Lung (tissue), 12 donors: ENCODE data around the gene CCNL2. TPM values are rescaled to one million over a fixed set of nuclear protein-coding genes. Genes with fewer than 3 reads are reported as not detected.

Experiments used
- ATAC-seq: fragments of 200-7000 bp; cut with Tn5 transposase; one replicate; pipeline ENCODE4 v1.9.1; 2020; ENCODE audit warnings: moderate number of reproducible peaks; ENCODE audit not compliant: insufficient read depth, low FRiP score
- DNase-seq, 3 donors: peaks; one replicate each; pipeline ENCODE4 v3.0.0-alpha.2; 2013 to 2017
- H3K27ac ChIP-seq, 2 donors: one replicate each; pipeline ENCODE4 v1.5.1; 2013; ENCODE audit warnings: mild to moderate bottlenecking in 2 of 2, moderate library complexity in 2 of 2, control low read depth in 1 of 2, inconsistent platforms in 1 of 2, low read depth in 1 of 2, low read length in 1 of 2
- H3K27me3 ChIP-seq, 3 donors: one replicate each; pipeline ENCODE4 v1.5.1; 2013; ENCODE audit warnings: low read length in 2 of 3; ENCODE audit not compliant: control insufficient read depth in 3 of 3, insufficient read depth in 3 of 3
- H3K36me3 ChIP-seq, 4 donors: one replicate each; pipeline ENCODE4 v1.5.1; 2013; ENCODE audit warnings: low read length in 4 of 4, mild to moderate bottlenecking in 1 of 4, moderate library complexity in 1 of 4; ENCODE audit not compliant: control insufficient read depth in 4 of 4, insufficient read depth in 4 of 4
- H3K4me1 ChIP-seq, 5 donors: one replicate each; pipeline ENCODE4 v1.5.1; 2013; ENCODE audit warnings: low read length in 5 of 5, mild to moderate bottlenecking in 2 of 5, moderate library complexity in 1 of 5; ENCODE audit not compliant: control insufficient read depth in 5 of 5, insufficient read depth in 5 of 5
- H3K4me3 ChIP-seq: one replicate; pipeline ENCODE4 v1.5.1; 2013; ENCODE audit warnings: mild to moderate bottlenecking, control low read depth, moderate library complexity
- H3K9ac ChIP-seq, 2 donors: one replicate each; pipeline ENCODE4 v1.5.1; 2013; ENCODE audit warnings: low read length in 2 of 2, control low read depth in 1 of 2; ENCODE audit not compliant: insufficient read depth in 1 of 2
- H3K9me3 ChIP-seq, 4 donors: one replicate each; pipeline ENCODE4 v1.5.1; 2013; ENCODE audit warnings: low read length in 3 of 4, mild to moderate bottlenecking in 1 of 4, moderate library complexity in 1 of 4; ENCODE audit not compliant: control insufficient read depth in 4 of 4, insufficient read depth in 3 of 4
- CTCF ChIP-seq: IDR thresholded peaks from 2 replicates; pipeline ENCODE4 v1.5.1; 2012; ENCODE audit warnings: mild to moderate bottlenecking; ENCODE audit errors: control extremely low read depth, extremely low read depth
- WGBS, 2 donors: extraction: QIAGEN DNeasy Blood & Tissue Kit; methylation state at CpG; one replicate each; pipeline ENCODE4 v1.1.7; 2013; 5-methylcytosine and 5-hydroxymethylcytosine counted together
- polyA plus RNA-seq, 2 donors: library from polyadenylated mRNA; stranded (reverse); fragments of 200-250 nt; gene quantifications; one replicate each; pipeline ENCODE4 v1.2.1, GENCODE V29; 2013
- total RNA-seq, 2 donors: library from RNA; depleted of rRNA in 1 of 2; stranded (reverse); fragments of >200 nt in 1 of 2; gene quantifications; one replicate each; pipeline ENCODE4 v1.2.1, GENCODE V29; 2014 to 2021
- donor health status: control.
- donor health status: control.
- donor health status: Bipolar disorder and iron deficiency.
- donor health status: healthy.
- donor health status: DM: yes; HTN: yes; CAD: no.

CCNL2 gene
- total and polyA plus RNA-seq, 4 donors = 97.9 to 385 (median 193) TPM

GRCh38 chr1:1393428-1393827 lies 5.7 kb downstream of the CCNL2 start:
- no peak overlapping the region for H3K27ac ChIP-seq
- no peak for TF ChIP-seq CTCF
- 91 to 95% methylated on average over 11 of the region's 11 CpGs for WGBS, 2 donors
- peaks cover 35 to 61% (median 49%) of the 10 kb centered on the region in 4 donors for H3K36me3 ChIP-seq
- peaks cover 4 to 11% (median 8%) of the 10 kb centered on the region in 5 donors for H3K4me1 ChIP-seq
- DNase-seq = no peak
- H3K9ac ChIP-seq = no peak overlapping the region
- H3K4me3 ChIP-seq = no peak overlapping the region
- ATAC-seq = no peak
- no peaks in the 10 kb centered on the region for H3K27me3 ChIP-seq
- peaks cover 0 to 2% (median 0%) of the 10 kb centered on the region in 4 donors for H3K9me3 ChIP-seq

GRCh38 chr1:1393014-1393413 lies 6.1 kb downstream of the CCNL2 start:
- H3K9me3 ChIP-seq = peaks cover 0 to 2% (median 0%) of the 10 kb centered on the region in 4 donors
- H3K27me3 ChIP-seq = no peaks in the 10 kb centered on the region
- TF ChIP-seq CTCF = no peak
- H3K27ac ChIP-seq = no peak overlapping the region
- H3K9ac ChIP-seq = no peak overlapping the region
- H3K36me3 ChIP-seq = peaks cover 38 to 65% (median 49%) of the 10 kb centered on the region in 4 donors
- 91 to 93% methylated on average over 4 of the region's 4 CpGs for WGBS, 2 donors
- no peak for DNase-seq
- no peak overlapping the region for H3K4me3 ChIP-seq
- H3K4me1 ChIP-seq = peaks cover 2 to 10% (median 4%) of the 10 kb centered on the region in 5 donors
- ATAC-seq = no peak

GRCh38 chr1:1391225-1391624 lies 7.9 kb downstream of the CCNL2 start:
- Histone ChIP-seq H3K4me1 (peaks cover 0 to 5% (median 0%) of the 10 kb centered on the region in 5 donors), H3K27ac (no peak overlapping the region), H3K9ac (no peak overlapping the region), H3K9me3 (peaks cover 0 to 2% (median 0%) of the 10 kb centered on the region in 4 donors), H3K36me3 (peaks cover 41 to 70% (median 56%) of the 10 kb centered on the region in 4 donors), H3K27me3 (no peaks in the 10 kb centered on the region), H3K4me3 (no peak overlapping the region)
- WGBS, 2 donors = 79% methylated on average over 12 of the region's 12 CpGs
- no peak for TF ChIP-seq CTCF
- DNase-seq (no peak), ATAC-seq (no peak)

GRCh38 chr1:1390675-1391074 lies 8.5 kb downstream of the CCNL2 start:
- Histone ChIP-seq H3K27ac (no peak overlapping the region), H3K9ac (no peak overlapping the region), H3K36me3 (peaks cover 44 to 75% (median 58%) of the 10 kb centered on the region in 4 donors), H3K9me3 (peaks cover 0 to 2% (median 0%) of the 10 kb centered on the region in 4 donors), H3K27me3 (no peaks in the 10 kb centered on the region), H3K4me1 (peaks cover 0 to 5% (median 0%) of the 10 kb centered on the region in 5 donors), H3K4me3 (no peak overlapping the region)
- no peak for TF ChIP-seq CTCF
- DNase-seq = no peak
- ATAC-seq = no peak
- WGBS, 2 donors = 79 to 86% methylated on average over 12 of the region's 12 CpGs
